Parathyroid adenoma (tissue), 2 donors: ENCODE data around the gene SLC37A2.
"Not testable (repeated sequence)": the region's sequence is repeated elsewhere in the genome, so short reads cannot be mapped to it uniquely, and the experiment has no call there.

Experiments
- H2AFZ ChIP-seq: fragments of 300-600 bp; sonication (generic); one replicate; pipeline ENCODE4 v1.7.0; 2017; ENCODE audit warnings: antibody characterized with exemption, mild to moderate bottlenecking
- H3K27ac ChIP-seq: fragments of 300-600 bp; sonication (generic); one replicate; pipeline ENCODE4 v1.7.0; 2017
- H3K27me3 ChIP-seq: fragments of 300-600 bp; sonication (generic); one replicate; pipeline ENCODE4 v1.7.0; 2017; ENCODE audit warnings: low read length; ENCODE audit not compliant: control insufficient read depth, insufficient read depth
- H3K36me3 ChIP-seq: fragments of 300-600 bp; sonication (generic); one replicate; pipeline ENCODE4 v1.7.0; 2017; ENCODE audit warnings: low read length; ENCODE audit not compliant: control insufficient read depth, insufficient read depth
- H3K4me1 ChIP-seq: fragments of 300-600 bp; sonication (generic); one replicate; pipeline ENCODE4 v1.7.0; 2017; ENCODE audit warnings: control low read depth
- H3K4me2 ChIP-seq: fragments of 300-600 bp; sonication (generic); one replicate; pipeline ENCODE4 v1.7.0; 2017; ENCODE audit warnings: low read length
- H3K4me3 ChIP-seq: fragments of 300-600 bp; sonication (generic); one replicate; pipeline ENCODE4 v1.7.0; 2017; ENCODE audit warnings: low read depth, low read length
- H3K79me2 ChIP-seq: fragments of 300-600 bp; sonication (generic); one replicate; pipeline ENCODE4 v1.7.0; 2017; ENCODE audit warnings: control low read depth
- H3K9ac ChIP-seq: fragments of 300-600 bp; sonication (generic); one replicate; pipeline ENCODE4 v1.7.0; 2017; ENCODE audit warnings: mild to moderate bottlenecking
- H3K9me3 ChIP-seq: fragments of 300-600 bp; sonication (generic); one replicate; pipeline ENCODE4 v1.7.0; 2017; ENCODE audit warnings: low read length; ENCODE audit not compliant: control insufficient read depth
- CTCF ChIP-seq: fragments of 300-600 bp; sonication (generic); IDR thresholded peaks from one replicate; pipeline ENCODE4 v1.7.0; 2017; ENCODE audit warnings: antibody characterized with exemption, mild to moderate bottlenecking
- donor health status: primary hyperparathyroidism.

SLC37A2 gene

GRCh38 chr11:125062931-125063428 lies at the start of gene SLC37A2:
SLC37A2 (plus strand) TSS chr11:125063305; CDS start chr11:125063368, 63 bp downstream.
- H3K4me3 ChIP-seq, result peak within 1 kb of the TSS; percentile 53
- TF ChIP-seq CTCF, result no peak
- no peaks in the 10 kb centered on the region for H3K27me3 ChIP-seq
- peak within 1 kb of the TSS; percentile 11 for H3K27ac ChIP-seq
- no peaks in the 10 kb centered on the region for H3K36me3 ChIP-seq
- peak within 1 kb of the TSS; percentile 71 for H3K4me2 ChIP-seq
- no peak within 1 kb of the TSS for H3K9ac ChIP-seq
- no peaks in the 10 kb centered on the region for H3K79me2 ChIP-seq
- H2AFZ ChIP-seq, result peak within 1 kb of the TSS; percentile 76
- H3K4me1 ChIP-seq, result no peaks in the 10 kb centered on the region
- H3K9me3 ChIP-seq, result no peaks in the 10 kb centered on the region

- no peaks in the 10 kb centered on the region for H3K9me3 ChIP-seq
- H3K79me2 ChIP-seq, result no peaks in the 10 kb centered on the region
- H3K9ac ChIP-seq, result no peak overlapping the region
- no peak for TF ChIP-seq CTCF
- no peak overlapping the region for H3K4me2 ChIP-seq
- no peaks in the 10 kb centered on the region for H3K27me3 ChIP-seq
- no peak overlapping the region for H2AFZ ChIP-seq
- no peaks in the 10 kb centered on the region for H3K4me1 ChIP-seq
- no peak overlapping the region for H3K27ac ChIP-seq
- no peak overlapping the region for H3K4me3 ChIP-seq
- no peaks in the 10 kb centered on the region for H3K36me3 ChIP-seq
Measured at GRCh38 chr11:125016413-125016812, 46.7 kb upstream of the SLC37A2 start.

DNA sequence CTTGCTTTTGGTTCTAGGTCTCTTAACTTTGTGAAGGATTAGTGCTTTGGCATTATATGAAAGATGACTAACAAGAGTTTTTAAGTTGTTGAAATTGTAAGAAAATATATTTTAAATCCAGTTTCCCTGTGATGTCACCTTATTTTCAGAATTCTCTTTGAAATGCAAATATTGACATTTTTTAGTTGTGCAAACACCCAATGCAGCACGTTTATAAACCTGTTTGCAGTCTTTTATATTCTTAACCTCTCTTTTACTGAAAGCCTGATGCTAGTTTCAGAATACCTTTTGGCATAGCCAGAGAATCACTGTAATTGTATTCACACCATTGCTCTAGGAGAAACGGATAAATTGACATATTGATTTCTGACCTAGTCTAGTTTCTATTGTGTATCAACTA lies 42.8 kb upstream of the SLC37A2 start:
- Histone ChIP-seq H3K4me3 (no peak overlapping the region), H3K27me3 (no peaks in the 10 kb centered on the region), H3K79me2 (no peaks in the 10 kb centered on the region), H3K36me3 (no peaks in the 10 kb centered on the region), H3K9ac (no peak overlapping the region), H3K4me2 (no peak overlapping the region), H3K9me3 (no peaks in the 10 kb centered on the region), H3K27ac (no peak overlapping the region), H2AFZ (no peak overlapping the region), H3K4me1 (no peaks in the 10 kb centered on the region)
- no peak for TF ChIP-seq CTCF

DNA sequence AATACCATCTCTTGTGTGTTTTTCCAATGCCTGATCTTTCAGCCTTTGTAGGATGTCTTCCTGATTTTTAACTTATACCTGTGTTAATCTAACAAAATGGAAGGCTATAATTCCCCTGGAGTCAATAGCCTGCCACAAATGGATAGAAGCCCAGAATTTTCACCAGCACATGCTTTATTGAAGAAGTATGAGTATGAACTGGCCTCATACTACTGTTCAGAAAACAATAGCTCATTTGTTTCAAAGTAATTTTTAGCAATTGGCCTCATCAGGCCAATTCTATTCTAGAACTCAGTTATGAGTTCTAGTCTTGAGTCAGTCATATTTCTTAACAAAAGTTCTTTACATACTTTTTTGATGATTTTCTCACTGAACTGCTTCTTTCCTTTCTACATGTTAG lies 40.6 kb upstream of the SLC37A2 start:
- Histone ChIP-seq H2AFZ (no peak overlapping the region), H3K4me1 (no peaks in the 10 kb centered on the region), H3K79me2 (no peaks in the 10 kb centered on the region), H3K4me2 (no peak overlapping the region), H3K27me3 (no peaks in the 10 kb centered on the region), H3K36me3 (no peaks in the 10 kb centered on the region), H3K4me3 (no peak overlapping the region), H3K9ac (no peak overlapping the region), H3K27ac (no peak overlapping the region), H3K9me3 (no peaks in the 10 kb centered on the region)
- TF ChIP-seq CTCF, result no peak

DNA sequence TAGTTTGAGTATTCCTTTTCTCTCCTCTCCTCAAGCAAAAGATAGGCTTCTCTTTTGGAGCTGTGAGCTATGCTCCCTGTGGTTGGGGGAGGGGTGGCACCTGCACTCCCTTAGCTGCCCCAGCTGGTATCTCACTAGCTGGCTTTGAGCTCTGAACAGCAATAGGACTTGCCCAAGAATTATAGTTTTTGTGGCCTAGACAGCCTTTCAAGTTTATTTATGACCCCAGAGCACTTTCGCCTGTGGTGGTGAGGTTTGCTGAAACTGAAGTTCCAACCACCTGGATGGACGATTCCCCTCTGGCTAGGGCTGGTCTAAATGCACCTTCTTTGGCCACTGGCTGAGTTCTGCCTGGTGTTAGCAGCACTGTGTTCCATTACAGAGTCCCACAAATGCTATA lies 37.1 kb upstream of the SLC37A2 start:
- TF ChIP-seq CTCF, result no peak
- Histone ChIP-seq H3K27me3 (no peaks in the 10 kb centered on the region), H3K9ac (no peak overlapping the region), H3K79me2 (no peaks in the 10 kb centered on the region), H2AFZ (no peak overlapping the region), H3K36me3 (no peaks in the 10 kb centered on the region), H3K27ac (no peak overlapping the region), H3K4me1 (no peaks in the 10 kb centered on the region), H3K4me2 (no peak overlapping the region), H3K4me3 (no peak overlapping the region), H3K9me3 (no peaks in the 10 kb centered on the region)

DNA sequence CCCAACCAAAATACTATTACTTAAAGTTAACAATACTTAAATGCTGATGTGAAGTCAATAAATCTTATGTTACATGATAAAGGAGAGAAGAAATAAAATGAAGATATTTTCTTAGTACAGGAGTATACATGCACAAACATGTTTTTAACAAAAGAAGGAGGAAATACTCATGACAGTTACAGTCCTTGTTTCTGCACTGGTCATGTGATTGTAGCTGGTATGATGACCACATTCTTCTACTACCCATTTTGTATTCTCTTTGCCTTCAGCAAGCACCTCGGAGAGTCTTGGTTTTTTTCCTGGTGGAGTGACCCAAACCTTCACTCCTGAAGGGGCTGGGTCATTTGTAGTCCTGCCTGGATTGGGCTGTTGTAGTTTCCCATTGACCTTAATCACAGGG lies 33.7 kb upstream of the SLC37A2 start:
- not testable (repeated sequence) for H3K27ac ChIP-seq, H3K79me2 ChIP-seq, H3K27me3 ChIP-seq, H3K9ac ChIP-seq, H3K4me1 ChIP-seq, H3K4me2 ChIP-seq, H3K36me3 ChIP-seq, H3K9me3 ChIP-seq, H2AFZ ChIP-seq, H3K4me3 ChIP-seq
